Measurements from ENCODE around the gene WBP1.
A peak's percentile ranks its signal among the peaks of the same experiment; 100 is the strongest.
"Not testable (repeated sequence)": the region's sequence is repeated elsewhere in the genome, so short reads cannot be mapped to it uniquely, and the experiment has no call there.

The WBP1 gene

DNA sequence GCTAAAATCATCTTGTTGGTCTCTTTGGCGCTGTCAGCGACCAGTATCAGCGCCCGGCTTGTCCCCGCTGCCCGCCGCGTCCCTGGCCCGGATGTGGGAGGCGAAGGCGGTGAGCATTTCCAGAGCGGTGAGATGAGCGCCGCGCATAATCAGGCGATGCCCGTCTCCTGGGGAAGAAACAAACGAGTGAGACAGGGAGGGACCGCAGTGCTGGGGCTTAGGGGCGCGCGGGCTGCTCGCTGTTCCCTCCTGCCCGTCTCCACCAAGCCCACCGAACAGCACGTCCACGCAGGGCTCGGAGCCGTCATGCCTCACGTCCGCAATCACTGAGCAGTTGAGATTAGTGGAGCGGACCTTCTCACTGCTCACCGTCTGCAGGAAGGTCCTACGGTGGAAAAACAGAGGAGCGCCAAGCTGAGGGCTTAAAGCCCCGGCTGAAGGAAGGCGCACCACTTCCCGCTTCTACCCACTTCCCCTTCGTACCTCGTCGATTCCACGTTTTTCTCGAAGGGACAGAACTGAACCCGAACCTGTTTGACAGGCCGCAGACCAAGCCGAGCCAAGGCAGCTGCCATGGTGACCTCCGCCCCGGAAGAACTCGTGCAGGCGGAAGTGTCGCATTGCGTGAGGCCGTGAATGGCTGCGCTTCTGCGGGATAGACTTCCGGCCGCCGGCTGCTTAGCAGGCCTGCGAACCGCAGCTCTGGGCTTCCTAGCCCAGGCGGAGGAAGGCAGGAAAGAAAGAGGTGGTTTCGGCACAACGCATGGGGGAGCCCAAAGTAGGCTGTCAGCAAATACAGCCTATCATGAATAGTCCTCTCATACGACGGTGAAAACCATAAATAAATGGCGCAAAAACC is 14.1 kb downstream of the WBP1 start, which contains the start of gene MRPL53:
TSS of gene MRPL53 (minus strand) at position 595 of the 859 bp plus-strand sequence. CDS start at position 575, 20 bp downstream.
- Histone ChIP-seq H3K36me3 (ENCODE audit: control insufficient read depth, insufficient read depth, low read length) (peaks cover 31% of the 10 kb centered on the region), H3K27ac (ENCODE audit: low read depth, low read length, severe bottlenecking) (peak within 1 kb of the TSS; percentile 66), H3K4me1 (ENCODE audit: control insufficient read depth, insufficient read depth, low read length, poor library complexity, severe bottlenecking) (peaks cover 7% of the 10 kb centered on the region), H3K9me3 (ENCODE audit: control insufficient read depth, low read length) (no peaks in the 10 kb centered on the region), H3K4me3 (ENCODE audit: extremely low read depth, insufficient read depth, low read length, poor library complexity, severe bottlenecking) (peak within 1 kb of the TSS; percentile 79)
- WGBS, 2 experiments (ENCODE audit: insufficient coverage in 2 of 2): 1 to 2% methylated on average over 36 to 64 of the region's 66 CpGs

DNA sequence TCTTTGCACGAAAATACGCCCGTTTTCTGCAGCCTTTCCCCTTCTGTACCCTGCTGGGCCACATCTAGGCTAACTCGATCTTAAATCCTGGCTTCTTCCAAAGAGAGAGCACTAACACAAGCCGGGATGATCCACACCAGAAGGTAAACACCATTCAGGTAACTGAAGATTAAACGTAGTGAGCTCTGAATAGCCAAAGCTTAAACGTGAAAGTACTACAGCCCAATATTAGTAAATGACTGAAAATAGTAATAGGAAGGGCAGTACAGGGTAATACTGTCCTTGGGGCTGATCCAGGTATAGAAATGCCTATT is 14.7 kb downstream of the WBP1 start:
- H3K9me3 ChIP-seq (ENCODE audit: control insufficient read depth, low read length): no peaks in the 10 kb centered on the region
- H3K27ac ChIP-seq (ENCODE audit: low read depth, low read length, severe bottlenecking): peak overlapping the region; percentile 66
- H3K36me3 ChIP-seq (ENCODE audit: control insufficient read depth, insufficient read depth, low read length): peaks cover 37% of the 10 kb centered on the region
- 40 to 41% methylated on average over 6 to 7 of the region's 7 CpGs for WGBS, 2 experiments (ENCODE audit: insufficient coverage in 2 of 2)
- H3K4me1 ChIP-seq (ENCODE audit: control insufficient read depth, insufficient read depth, low read length, poor library complexity, severe bottlenecking): peaks cover 7% of the 10 kb centered on the region
- H3K4me3 ChIP-seq (ENCODE audit: extremely low read depth, insufficient read depth, low read length, poor library complexity, severe bottlenecking): peak overlapping the region; percentile 79

DNA sequence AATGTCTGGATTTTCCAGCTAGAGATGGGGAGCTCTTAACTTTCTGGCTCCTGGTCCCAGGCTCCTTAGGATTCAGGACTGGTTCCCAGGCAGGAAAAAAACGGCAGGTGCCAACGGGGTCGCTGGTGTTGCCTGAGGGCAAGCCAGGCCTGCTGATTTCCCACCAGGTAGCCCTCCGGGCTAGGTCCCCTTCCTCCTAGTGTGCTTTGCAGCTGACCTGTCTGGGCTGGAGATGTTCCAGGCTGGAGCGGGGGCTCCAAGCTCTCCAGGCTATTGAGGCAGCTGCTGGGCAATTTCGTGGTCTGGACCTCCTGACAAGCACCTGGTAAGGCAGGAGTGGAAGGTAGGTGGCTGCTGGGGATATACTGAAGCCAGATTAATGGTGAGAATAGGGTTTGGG is 16.2 kb downstream of the WBP1 start:
- Histone ChIP-seq H3K9me3 (ENCODE audit: control insufficient read depth, low read length) (no peaks in the 10 kb centered on the region), H3K27ac (ENCODE audit: low read depth, low read length, severe bottlenecking) (no peak overlapping the region), H3K4me1 (ENCODE audit: control insufficient read depth, insufficient read depth, low read length, poor library complexity, severe bottlenecking) (peaks cover 7% of the 10 kb centered on the region), H3K4me3 (ENCODE audit: extremely low read depth, insufficient read depth, low read length, poor library complexity, severe bottlenecking) (no peak overlapping the region), H3K36me3 (ENCODE audit: control insufficient read depth, insufficient read depth, low read length) (peaks cover 49% of the 10 kb centered on the region)
- 94 to 100% methylated on average over 6 of the region's 6 CpGs for WGBS, 2 experiments (ENCODE audit: insufficient coverage in 2 of 2)

- H3K4me1 ChIP-seq (ENCODE audit: control insufficient read depth, insufficient read depth, low read length, poor library complexity, severe bottlenecking): peaks cover 7% of the 10 kb centered on the region
Observed at GRCh38 chr2:74474899-74475298, 16.7 kb downstream of the WBP1 start.

GRCh38 chr2:74481431-74481830 is 23.2 kb downstream of the WBP1 start:
- Histone ChIP-seq H3K27ac (ENCODE audit: low read depth, low read length, severe bottlenecking) (no peak overlapping the region), H3K4me3 (ENCODE audit: extremely low read depth, insufficient read depth, low read length, poor library complexity, severe bottlenecking) (peak overlapping the region; percentile 79), H3K4me1 (ENCODE audit: control insufficient read depth, insufficient read depth, low read length, poor library complexity, severe bottlenecking) (peaks cover 4% of the 10 kb centered on the region), H3K9me3 (ENCODE audit: control insufficient read depth, low read length) (no peaks in the 10 kb centered on the region), H3K36me3 (ENCODE audit: control insufficient read depth, insufficient read depth, low read length) (peaks cover 50% of the 10 kb centered on the region)
- WGBS, 2 experiments (ENCODE audit: insufficient coverage in 2 of 2): 88 to 100% methylated on average over 1 to 2 of the region's 3 CpGs

More at GRCh38 chr2:74474899-74475298, 16.7 kb downstream of the WBP1 start:
- WGBS, 2 experiments (ENCODE audit: insufficient coverage in 2 of 2): 97 to 98% methylated on average over 4 to 5 of the region's 5 CpGs
- no peak overlapping the region for H3K27ac ChIP-seq (ENCODE audit: low read depth, low read length, severe bottlenecking)
- no peaks in the 10 kb centered on the region for H3K9me3 ChIP-seq (ENCODE audit: control insufficient read depth, low read length)
- H3K4me3 ChIP-seq (ENCODE audit: extremely low read depth, insufficient read depth, low read length, poor library complexity, severe bottlenecking): no peak overlapping the region
- peaks cover 50% of the 10 kb centered on the region for H3K36me3 ChIP-seq (ENCODE audit: control insufficient read depth, insufficient read depth, low read length)

DNA sequence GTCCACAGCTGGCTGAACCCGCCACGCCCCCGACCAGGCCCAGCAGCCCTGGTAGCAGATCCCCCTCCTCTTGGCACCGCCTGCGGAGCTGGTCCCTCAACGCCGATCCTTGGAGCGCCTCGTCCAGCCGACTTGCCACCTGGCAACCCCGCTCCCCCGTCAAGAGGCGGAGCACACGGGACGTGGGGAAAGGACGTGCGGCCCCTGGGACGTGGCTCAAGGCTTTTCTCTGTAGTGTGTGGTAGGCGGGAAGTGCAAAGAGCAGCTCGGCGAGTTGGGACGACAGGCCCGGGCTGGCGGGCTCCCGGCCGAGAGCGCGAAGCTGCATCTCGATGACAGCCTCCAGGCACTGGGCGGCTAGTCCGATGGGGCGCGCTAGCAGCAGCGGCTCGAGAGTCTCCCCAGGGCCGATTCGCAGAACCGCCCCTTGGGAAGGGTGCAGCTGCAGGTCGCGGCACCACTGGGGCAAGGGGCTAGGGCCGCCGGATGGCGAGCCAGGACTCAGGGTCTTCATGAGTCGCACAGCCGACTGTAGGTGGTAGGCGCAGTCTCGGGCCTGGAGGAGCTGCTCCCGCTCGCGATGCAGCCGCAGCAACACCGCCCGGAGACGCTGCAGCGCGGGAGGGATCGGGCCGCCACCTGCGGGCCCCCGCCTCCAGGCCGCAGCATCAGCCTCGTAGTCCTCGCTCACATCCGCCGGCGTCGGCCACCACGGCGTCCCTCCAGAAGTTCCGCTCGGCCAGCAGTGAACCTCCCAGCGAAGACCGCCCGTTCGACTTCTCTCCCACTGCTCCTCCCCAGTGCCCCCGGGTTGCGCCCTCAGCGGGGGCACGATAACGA is 23.9 kb downstream of the WBP1 start:
- WGBS, 2 experiments (ENCODE audit: insufficient coverage in 2 of 2): 1 to 2% methylated on average over 64 to 76 of the region's 80 CpGs

GRCh38 chr2:74482801-74483674 is 24.8 kb downstream of the WBP1 start, which contains the start of the genes CCDC142 and TTC31:
CCDC142 (minus strand) TSS chr2:74482998; CDS start chr2:74482837, 161 bp downstream.
TTC31 (plus strand) TSS chr2:74483081; CDS start chr2:74483096, 15 bp downstream.
- H3K4me1 ChIP-seq (ENCODE audit: control insufficient read depth, insufficient read depth, low read length, poor library complexity, severe bottlenecking): peaks cover 4% of the 10 kb centered on the region
- H3K36me3 ChIP-seq (ENCODE audit: control insufficient read depth, insufficient read depth, low read length): peaks cover 45% of the 10 kb centered on the region
- H3K4me3 ChIP-seq (ENCODE audit: extremely low read depth, insufficient read depth, low read length, poor library complexity, severe bottlenecking): peak within 1 kb of the TSS; percentile 79
- WGBS, 2 experiments (ENCODE audit: insufficient coverage in 2 of 2): 1 to 2% methylated on average over 40 to 42 of the region's 50 CpGs
- H3K9me3 ChIP-seq (ENCODE audit: control insufficient read depth, low read length): no peaks in the 10 kb centered on the region
- H3K27ac ChIP-seq (ENCODE audit: low read depth, low read length, severe bottlenecking): peak within 1 kb of the TSS; percentile 81

More for the DNA sequence above, 23.9 kb downstream of the WBP1 start:
- Histone ChIP-seq H3K36me3 (ENCODE audit: control insufficient read depth, insufficient read depth, low read length) (peaks cover 48% of the 10 kb centered on the region), H3K9me3 (ENCODE audit: control insufficient read depth, low read length) (no peaks in the 10 kb centered on the region), H3K4me1 (ENCODE audit: control insufficient read depth, insufficient read depth, low read length, poor library complexity, severe bottlenecking) (peaks cover 4% of the 10 kb centered on the region), H3K4me3 (ENCODE audit: extremely low read depth, insufficient read depth, low read length, poor library complexity, severe bottlenecking) (peak overlapping the region; percentile 79), H3K27ac (ENCODE audit: low read depth, low read length, severe bottlenecking) (peak overlapping the region; percentile 81)

GRCh38 chr2:74483675-74484164 is 25.5 kb downstream of the WBP1 start:
- not testable (repeated sequence) for H3K4me1 ChIP-seq (ENCODE audit: control insufficient read depth, insufficient read depth, low read length, poor library complexity, severe bottlenecking); H3K27ac ChIP-seq (ENCODE audit: low read depth, low read length, severe bottlenecking); H3K9me3 ChIP-seq (ENCODE audit: control insufficient read depth, low read length)
- Histone ChIP-seq H3K36me3 (ENCODE audit: control insufficient read depth, insufficient read depth, low read length) (peaks cover 45% of the 10 kb centered on the region), H3K4me3 (ENCODE audit: extremely low read depth, insufficient read depth, low read length, poor library complexity, severe bottlenecking) (peak overlapping the region; percentile 79)
- WGBS, 2 experiments (ENCODE audit: insufficient coverage in 2 of 2): 90 to 91% methylated on average over 13 to 15 of the region's 19 CpGs

DNA sequence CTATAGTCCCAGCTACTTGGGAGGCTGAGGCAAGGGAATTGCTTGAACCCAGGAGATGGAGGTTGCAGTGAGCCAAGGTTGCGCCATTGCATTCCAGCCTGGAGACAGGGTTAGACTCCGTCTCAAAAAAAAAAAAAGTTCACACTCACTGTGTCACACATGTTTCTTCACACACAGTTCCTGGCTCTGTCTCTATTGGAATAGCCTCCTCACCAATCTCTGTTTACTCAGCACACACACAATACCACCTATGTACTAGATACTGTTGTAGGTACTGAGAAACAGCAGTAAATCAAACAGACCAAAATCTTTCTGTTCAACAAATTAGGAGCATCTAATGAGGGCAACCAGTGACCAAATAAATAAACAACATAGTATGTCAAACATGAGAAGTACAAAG is 27.9 kb downstream of the WBP1 start:
- WGBS, 2 experiments (ENCODE audit: insufficient coverage in 2 of 2): 100% methylated on average over 2 of the region's 2 CpGs
- no peak overlapping the region for H3K27ac ChIP-seq (ENCODE audit: low read depth, low read length, severe bottlenecking)
- H3K9me3 ChIP-seq (ENCODE audit: control insufficient read depth, low read length): no peaks in the 10 kb centered on the region
- no peak overlapping the region for H3K4me3 ChIP-seq (ENCODE audit: extremely low read depth, insufficient read depth, low read length, poor library complexity, severe bottlenecking)
- H3K36me3 ChIP-seq (ENCODE audit: control insufficient read depth, insufficient read depth, low read length): peaks cover 42% of the 10 kb centered on the region
- H3K4me1 ChIP-seq (ENCODE audit: control insufficient read depth, insufficient read depth, low read length, poor library complexity, severe bottlenecking): peaks cover 3% of the 10 kb centered on the region

Data from mesodermal cell (in vitro differentiated cells).